ENCODE measurements around the gene PTPN18.

PTPN18 gene

GRCh38 chr2:130345091-130345490, 10.8 kb upstream of the PTPN18 start:
- Mint-ChIP-seq H3K9me3 (no peaks in the 10 kb centered on the region), H3K4me3 (no peak overlapping the region), H3K4me1 (peaks cover 34% of the 10 kb centered on the region), H3K27me3 (no peaks in the 10 kb centered on the region), H3K27ac (ENCODE audit: low read depth) (no peak overlapping the region), H3K36me3 (ENCODE audit: insufficient read depth) (peaks cover 45% of the 10 kb centered on the region)
- ATAC-seq (replicated peaks; ENCODE audit: extremely low read depth, poor library complexity, severe bottlenecking) (no peak), DNase-seq (ENCODE audit: low spot score in 2 of 2) (no peak)

GRCh38 chr2:130345611-130346010, 10.2 kb upstream of the PTPN18 start:
- ATAC-seq (replicated peaks; ENCODE audit: extremely low read depth, poor library complexity, severe bottlenecking) (no peak), DNase-seq (ENCODE audit: low spot score in 2 of 2) (no peak)
- Mint-ChIP-seq H3K27me3 (no peaks in the 10 kb centered on the region), H3K4me3 (no peak overlapping the region), H3K27ac (ENCODE audit: low read depth) (no peak overlapping the region), H3K36me3 (ENCODE audit: insufficient read depth) (peaks cover 46% of the 10 kb centered on the region), H3K9me3 (no peaks in the 10 kb centered on the region), H3K4me1 (peaks cover 29% of the 10 kb centered on the region)

- peak overlapping the region; percentile 30 for H3K27ac Mint-ChIP-seq (ENCODE audit: low read depth)
Measured at GRCh38 chr2:130346041-130346740, 9.7 kb upstream of the PTPN18 start.

GRCh38 chr2:130346741-130347066, 9.2 kb upstream of the PTPN18 start:
- Mint-ChIP-seq H3K4me3 (no peak overlapping the region), H3K27ac (ENCODE audit: low read depth) (peak overlapping the region; percentile 30), H3K36me3 (ENCODE audit: insufficient read depth) (peaks cover 44% of the 10 kb centered on the region), H3K27me3 (no peaks in the 10 kb centered on the region), H3K4me1 (peaks cover 20% of the 10 kb centered on the region), H3K9me3 (no peaks in the 10 kb centered on the region)
- ATAC-seq (replicated peaks; ENCODE audit: extremely low read depth, poor library complexity, severe bottlenecking) (no peak), DNase-seq (ENCODE audit: low spot score in 2 of 2) (no peak)

More at GRCh38 chr2:130346041-130346740, 9.7 kb upstream of the PTPN18 start:
- H3K27me3 Mint-ChIP-seq = no peaks in the 10 kb centered on the region
- ATAC-seq (replicated peaks; ENCODE audit: extremely low read depth, poor library complexity, severe bottlenecking) (no peak), DNase-seq (ENCODE audit: low spot score in 2 of 2) (no peak)
- H3K4me1 Mint-ChIP-seq = peaks cover 26% of the 10 kb centered on the region
- H3K36me3 Mint-ChIP-seq (ENCODE audit: insufficient read depth) = peaks cover 46% of the 10 kb centered on the region
- H3K9me3 Mint-ChIP-seq = no peaks in the 10 kb centered on the region
- H3K4me3 Mint-ChIP-seq = no peak overlapping the region

- H3K27ac Mint-ChIP-seq (ENCODE audit: low read depth) = no peak overlapping the region
- no peak overlapping the region for H3K4me3 Mint-ChIP-seq
- DNase-seq (ENCODE audit: low spot score in 2 of 2) (no peak), ATAC-seq (replicated peaks; ENCODE audit: extremely low read depth, poor library complexity, severe bottlenecking) (no peak)
- H3K27me3 Mint-ChIP-seq = no peaks in the 10 kb centered on the region
- peaks cover 38% of the 10 kb centered on the region for H3K36me3 Mint-ChIP-seq (ENCODE audit: insufficient read depth)
- H3K4me1 Mint-ChIP-seq = peaks cover 14% of the 10 kb centered on the region
- H3K9me3 Mint-ChIP-seq = no peaks in the 10 kb centered on the region
Measured at GRCh38 chr2:130347220-130347925, 8.5 kb upstream of the PTPN18 start.

GRCh38 chr2:130349174-130349573, 6.7 kb upstream of the PTPN18 start:
- Mint-ChIP-seq H3K4me1 (peaks cover 13% of the 10 kb centered on the region), H3K27me3 (no peaks in the 10 kb centered on the region)
- ATAC-seq (replicated peaks; ENCODE audit: extremely low read depth, poor library complexity, severe bottlenecking) = no peak

GRCh38 chr2:130351711-130352110, 4.1 kb upstream of the PTPN18 start:
- Mint-ChIP-seq H3K9me3 (no peaks in the 10 kb centered on the region), H3K27me3 (no peaks in the 10 kb centered on the region), H3K27ac (ENCODE audit: low read depth) (no peak overlapping the region), H3K36me3 (ENCODE audit: insufficient read depth) (peaks cover 18% of the 10 kb centered on the region), H3K4me1 (peaks cover 16% of the 10 kb centered on the region), H3K4me3 (no peak overlapping the region)
- no peak for ATAC-seq (replicated peaks; ENCODE audit: extremely low read depth, poor library complexity, severe bottlenecking)
- no peak for DNase-seq (ENCODE audit: low spot score in 2 of 2)

More at GRCh38 chr2:130349174-130349573, 6.7 kb upstream of the PTPN18 start:
- Mint-ChIP-seq H3K36me3 (ENCODE audit: insufficient read depth) (peaks cover 28% of the 10 kb centered on the region), H3K27ac (ENCODE audit: low read depth) (no peak overlapping the region), H3K4me3 (no peak overlapping the region), H3K9me3 (no peaks in the 10 kb centered on the region)
- DNase-seq (ENCODE audit: low spot score in 2 of 2) = no peak

GRCh38 chr2:130352237-130352636, 3.6 kb upstream of the PTPN18 start:
- no peak overlapping the region for H3K27ac Mint-ChIP-seq (ENCODE audit: low read depth)
- H3K9me3 Mint-ChIP-seq = no peaks in the 10 kb centered on the region
- no peaks in the 10 kb centered on the region for H3K27me3 Mint-ChIP-seq
- H3K36me3 Mint-ChIP-seq (ENCODE audit: insufficient read depth) = peaks cover 14% of the 10 kb centered on the region
- DNase-seq (ENCODE audit: low spot score in 2 of 2) (no peak), ATAC-seq (replicated peaks; ENCODE audit: extremely low read depth, poor library complexity, severe bottlenecking) (no peak)
- no peak overlapping the region for H3K4me3 Mint-ChIP-seq
- H3K4me1 Mint-ChIP-seq = peaks cover 16% of the 10 kb centered on the region

- H3K36me3 Mint-ChIP-seq (ENCODE audit: insufficient read depth) = peaks cover 4% of the 10 kb centered on the region
- no peak overlapping the region for H3K4me3 Mint-ChIP-seq
- H3K27me3 Mint-ChIP-seq = no peaks in the 10 kb centered on the region
- peaks cover 16% of the 10 kb centered on the region for H3K4me1 Mint-ChIP-seq
- H3K9me3 Mint-ChIP-seq = no peaks in the 10 kb centered on the region
- H3K27ac Mint-ChIP-seq (ENCODE audit: low read depth) = no peak overlapping the region
- DNase-seq (ENCODE audit: low spot score in 2 of 2) (no peak), ATAC-seq (replicated peaks; ENCODE audit: extremely low read depth, poor library complexity, severe bottlenecking) (no peak)
Measured at GRCh38 chr2:130353291-130354138, 2.3 kb upstream of the PTPN18 start.

GRCh38 chr2:130354139-130354428, 1.8 kb upstream of the PTPN18 start:
- H3K27me3 Mint-ChIP-seq = no peaks in the 10 kb centered on the region
- no peak overlapping the region for H3K27ac Mint-ChIP-seq (ENCODE audit: low read depth)
- ATAC-seq (replicated peaks; ENCODE audit: extremely low read depth, poor library complexity, severe bottlenecking) (no peak), DNase-seq (ENCODE audit: low spot score in 2 of 2) (no peak)
- no peaks in the 10 kb centered on the region for H3K9me3 Mint-ChIP-seq
- H3K4me1 Mint-ChIP-seq = peaks cover 16% of the 10 kb centered on the region
- peak overlapping the region; percentile 77 for H3K4me3 Mint-ChIP-seq
- peaks cover 2% of the 10 kb centered on the region for H3K36me3 Mint-ChIP-seq (ENCODE audit: insufficient read depth)

GRCh38 chr2:130355172-130355577, 681 bp upstream of the PTPN18 start:
- peak overlapping the region; percentile 77 for H3K4me3 Mint-ChIP-seq
- H3K9me3 Mint-ChIP-seq = no peaks in the 10 kb centered on the region
- H3K4me1 Mint-ChIP-seq = peaks cover 16% of the 10 kb centered on the region
- ATAC-seq (replicated peaks; ENCODE audit: extremely low read depth, poor library complexity, severe bottlenecking) (no peak), DNase-seq (ENCODE audit: low spot score in 2 of 2) (no peak)
- no peak overlapping the region for H3K27ac Mint-ChIP-seq (ENCODE audit: low read depth)
- H3K36me3 Mint-ChIP-seq (ENCODE audit: insufficient read depth) = no peaks in the 10 kb centered on the region
- no peaks in the 10 kb centered on the region for H3K27me3 Mint-ChIP-seq

GRCh38 chr2:130357864-130358263, 2.0 kb downstream of the PTPN18 start:
- peaks cover 16% of the 10 kb centered on the region for H3K4me1 Mint-ChIP-seq
- DNase-seq (ENCODE audit: low spot score in 2 of 2) (no peak), ATAC-seq (replicated peaks; ENCODE audit: extremely low read depth, poor library complexity, severe bottlenecking) (no peak)
- no peaks in the 10 kb centered on the region for H3K36me3 Mint-ChIP-seq (ENCODE audit: insufficient read depth)
- no peak overlapping the region for H3K27ac Mint-ChIP-seq (ENCODE audit: low read depth)
- no peaks in the 10 kb centered on the region for H3K27me3 Mint-ChIP-seq
- H3K9me3 Mint-ChIP-seq = no peaks in the 10 kb centered on the region
- H3K4me3 Mint-ChIP-seq = no peak overlapping the region

All from central memory CD8-positive, alpha-beta T cell (primary cell).